Fibroblast of lung (primary cell): ENCODE measurements around the gene ZNF641.

Experiments
- EZH2 ChIP-seq: IDR thresholded peaks from 2 replicates; pipeline ENCODE4 v1.5.1; 2012; ENCODE audit warnings: low read length, control low read depth, mild to moderate bottlenecking; ENCODE audit errors: missing control alignments
- TF ChIP-seq, protein P1 (sequence below), 2 donors: IDR thresholded peaks in 1 of 2; conservative IDR thresholded peaks in 1 of 2; 1 replicate in 1 of 2; 2 replicates in 1 of 2; pipeline ENCODE4 v1.5.1; 2011 to 2012; ENCODE audit warnings: low read length in 2 of 2, control low read depth in 1 of 2, inconsistent platforms in 1 of 2, low read depth in 1 of 2, mild to moderate bottlenecking in 1 of 2

DNA sequence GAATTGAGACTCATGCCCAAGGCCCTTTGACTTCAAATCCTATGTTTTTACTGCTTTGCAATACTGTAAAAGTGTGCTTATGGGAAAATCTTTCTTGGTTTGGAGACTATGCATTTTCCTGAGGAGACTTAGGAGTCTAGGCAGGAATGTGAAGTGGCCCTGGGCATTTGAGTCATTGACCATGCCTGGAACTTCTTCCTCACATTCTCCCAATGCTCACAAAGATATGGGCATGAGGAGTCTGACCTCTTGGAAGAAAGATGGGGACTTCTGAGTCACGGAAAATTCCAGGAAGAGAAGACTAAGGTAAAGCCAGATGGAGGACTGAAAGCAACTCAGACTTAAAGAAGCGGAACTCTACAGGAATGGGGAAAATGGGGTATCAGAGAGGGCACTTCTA lies 38.2 kb upstream of the ZNF641 start:
- TF ChIP-seq, protein P1, sequence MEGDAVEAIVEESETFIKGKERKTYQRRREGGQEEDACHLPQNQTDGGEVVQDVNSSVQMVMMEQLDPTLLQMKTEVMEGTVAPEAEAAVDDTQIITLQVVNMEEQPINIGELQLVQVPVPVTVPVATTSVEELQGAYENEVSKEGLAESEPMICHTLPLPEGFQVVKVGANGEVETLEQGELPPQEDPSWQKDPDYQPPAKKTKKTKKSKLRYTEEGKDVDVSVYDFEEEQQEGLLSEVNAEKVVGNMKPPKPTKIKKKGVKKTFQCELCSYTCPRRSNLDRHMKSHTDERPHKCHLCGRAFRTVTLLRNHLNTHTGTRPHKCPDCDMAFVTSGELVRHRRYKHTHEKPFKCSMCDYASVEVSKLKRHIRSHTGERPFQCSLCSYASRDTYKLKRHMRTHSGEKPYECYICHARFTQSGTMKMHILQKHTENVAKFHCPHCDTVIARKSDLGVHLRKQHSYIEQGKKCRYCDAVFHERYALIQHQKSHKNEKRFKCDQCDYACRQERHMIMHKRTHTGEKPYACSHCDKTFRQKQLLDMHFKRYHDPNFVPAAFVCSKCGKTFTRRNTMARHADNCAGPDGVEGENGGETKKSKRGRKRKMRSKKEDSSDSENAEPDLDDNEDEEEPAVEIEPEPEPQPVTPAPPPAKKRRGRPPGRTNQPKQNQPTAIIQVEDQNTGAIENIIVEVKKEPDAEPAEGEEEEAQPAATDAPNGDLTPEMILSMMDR (conservative IDR thresholded peaks at IDR 0.05 in 1 of 2, IDR thresholded peaks at IDR 0.05 in 1 of 2; ENCODE audit: low read depth in 1 of 2, low read length in 2 of 2) = no peak
- TF ChIP-seq EZH2 = no peak
